ENCODE data around the gene TNRC6C.

The TNRC6C gene

DNA sequence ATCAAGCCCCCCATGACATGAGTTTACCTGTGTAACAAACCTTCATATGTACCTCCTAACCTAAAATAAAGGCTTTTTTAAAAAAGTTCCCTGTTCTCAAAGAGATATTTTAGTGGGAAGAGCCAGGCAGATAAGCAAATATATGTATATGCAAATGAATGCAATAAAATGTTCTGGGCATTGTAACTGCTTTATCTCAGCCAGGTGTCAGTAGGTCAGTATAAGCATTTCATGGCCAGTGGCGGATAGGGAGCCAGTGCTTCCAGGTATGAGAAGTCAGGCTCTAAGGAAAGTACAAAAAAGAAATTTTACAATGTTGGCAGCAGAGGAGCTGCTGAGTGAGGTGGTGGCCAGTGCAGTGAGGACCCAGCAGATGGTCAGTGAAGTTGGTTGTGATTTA lies 53.9 kb downstream of the TNRC6C start:
- DNase-seq = no peak

DNA sequence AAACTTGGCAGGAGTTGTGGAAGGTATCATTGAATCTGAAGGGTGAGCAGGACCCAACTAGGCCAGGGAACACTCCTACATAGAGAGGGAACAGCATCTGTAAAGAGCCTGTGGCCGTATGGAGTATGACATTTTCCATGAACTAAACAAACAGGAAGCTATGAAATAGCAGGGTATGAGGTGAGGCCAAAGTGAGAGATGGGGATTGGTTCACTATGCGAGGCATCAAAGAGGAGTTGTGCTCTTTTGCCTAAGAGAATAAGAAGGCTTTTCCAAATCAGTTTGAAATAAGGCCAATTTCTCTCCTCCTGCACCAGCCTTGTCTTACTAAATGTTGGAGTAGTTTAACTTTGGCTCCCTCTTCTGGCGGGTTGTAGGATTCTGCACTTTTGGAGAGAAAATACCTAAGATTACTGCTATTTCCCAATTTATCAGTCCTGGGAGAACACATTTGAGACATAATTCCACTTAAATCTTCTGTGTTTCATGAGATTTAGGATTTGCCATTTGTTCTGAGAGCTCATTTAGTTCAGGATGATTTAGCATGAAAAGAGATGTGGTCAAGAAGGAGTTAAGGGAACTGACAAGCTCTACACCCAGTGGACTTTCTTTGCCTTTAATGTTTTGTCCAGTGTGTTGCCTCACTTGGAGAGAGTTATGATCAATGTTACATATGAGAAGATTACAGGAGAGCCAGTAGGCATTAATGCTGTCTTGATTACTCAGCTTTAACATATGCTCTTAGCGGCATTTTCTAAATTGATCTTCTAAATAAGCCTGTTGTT lies 55.4 kb downstream of the TNRC6C start:
- peak in 23 of 56 donors; percentile 10 to 63 (median 31) for DNase-seq

DNA sequence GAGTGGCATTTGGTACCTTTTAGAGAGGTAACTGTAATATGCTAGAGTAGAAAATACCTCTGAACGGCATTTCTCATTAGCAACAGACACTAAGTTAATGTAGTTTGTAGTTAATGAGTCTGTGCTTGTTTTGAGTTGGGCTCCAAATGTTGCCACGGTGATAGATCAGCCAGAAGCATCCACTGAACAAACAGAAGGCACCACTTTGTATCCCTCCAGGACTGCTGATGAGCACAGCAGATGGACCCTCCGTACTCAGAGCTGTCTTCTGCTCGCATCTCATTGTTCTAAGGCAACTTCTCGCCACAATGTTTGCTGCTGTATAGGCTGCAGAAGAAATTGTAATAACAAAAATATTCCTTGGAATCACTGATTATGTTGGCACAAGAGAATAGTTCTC lies 56.1 kb downstream of the TNRC6C start:
- no peak for DNase-seq

DNA sequence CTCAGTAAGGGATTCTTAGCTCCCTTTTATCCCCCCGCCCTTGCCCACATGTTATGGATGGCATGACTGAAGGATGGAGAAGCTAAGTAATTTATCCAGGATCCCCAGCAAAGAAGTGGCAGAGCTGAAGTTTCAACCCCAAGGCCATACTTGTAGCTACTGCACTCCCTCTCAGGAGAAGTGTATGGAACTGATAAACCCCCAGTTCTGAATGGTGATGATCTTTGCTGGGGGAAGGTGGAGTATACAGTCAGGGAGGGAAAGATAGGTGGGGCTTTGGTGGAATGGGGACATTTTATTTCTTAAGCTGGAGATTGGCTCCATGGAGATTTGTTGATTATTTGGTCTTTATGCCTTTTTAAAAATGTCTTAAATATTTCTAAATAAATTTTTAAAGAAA lies 58.3 kb downstream of the TNRC6C start:
- no peak for DNase-seq

DNA sequence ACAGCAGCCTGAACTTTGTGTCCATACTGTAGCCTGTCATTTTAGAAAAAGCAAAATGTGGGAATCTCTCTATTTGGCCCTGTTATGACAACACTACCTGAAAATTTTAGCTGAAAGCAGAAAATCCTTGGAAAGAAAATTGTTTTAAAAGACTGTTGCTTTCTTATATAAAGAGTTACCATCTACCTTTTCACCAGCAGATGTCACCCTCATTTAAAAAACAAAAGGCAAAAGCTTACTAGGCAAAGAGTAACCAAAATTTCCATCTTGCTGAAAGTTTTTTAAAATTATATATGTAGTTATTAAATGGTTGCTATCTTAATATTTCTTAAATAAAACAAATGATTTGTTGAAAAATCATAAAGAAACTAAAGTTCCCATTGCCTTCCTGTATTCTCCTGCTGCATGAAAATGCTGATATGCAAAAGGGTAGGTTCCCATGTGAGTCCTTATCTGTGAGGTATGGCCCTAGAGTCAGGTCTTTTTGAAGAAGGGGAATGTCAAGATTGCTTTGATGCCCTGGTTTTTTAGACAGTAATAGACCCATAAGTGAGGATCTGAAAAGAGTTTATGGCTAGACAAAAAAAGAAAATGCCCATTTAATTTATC lies 61.0 kb downstream of the TNRC6C start:
- DNase-seq = no peak

DNA sequence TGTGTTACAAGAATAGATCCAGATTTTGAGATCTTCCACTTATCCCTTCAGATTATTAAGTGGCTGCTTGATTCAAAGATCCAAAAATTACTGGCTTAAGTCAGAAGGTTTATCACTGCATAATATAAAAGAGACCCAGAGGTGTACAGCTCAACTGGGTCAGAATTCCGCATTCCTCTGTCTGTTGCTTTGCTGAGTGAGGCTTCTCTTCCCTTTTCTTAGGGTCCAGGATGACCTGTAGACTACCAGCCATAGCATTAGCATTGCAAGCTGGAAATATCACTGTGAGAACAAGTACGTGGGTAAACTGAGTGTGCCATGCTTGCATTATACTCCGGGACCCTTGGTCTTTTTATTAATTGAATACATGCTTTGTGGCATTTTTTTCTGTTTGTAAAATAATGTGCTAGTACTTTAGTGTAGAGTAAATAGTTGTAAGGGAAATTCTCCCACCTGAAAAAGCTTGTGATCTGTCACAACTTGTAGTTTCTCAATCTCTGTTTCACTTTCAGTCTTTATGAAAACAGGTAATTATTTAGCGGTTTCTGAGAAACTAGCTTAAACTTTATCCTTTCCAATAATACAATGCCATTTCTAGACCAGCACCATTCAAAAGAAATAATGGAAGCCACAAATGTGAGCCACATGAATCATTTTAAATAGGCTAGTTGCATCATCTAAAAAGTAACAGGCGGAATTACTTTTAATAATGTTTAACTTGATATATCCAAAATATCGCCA lies 61.6 kb downstream of the TNRC6C start:
- no peak for DNase-seq

DNA sequence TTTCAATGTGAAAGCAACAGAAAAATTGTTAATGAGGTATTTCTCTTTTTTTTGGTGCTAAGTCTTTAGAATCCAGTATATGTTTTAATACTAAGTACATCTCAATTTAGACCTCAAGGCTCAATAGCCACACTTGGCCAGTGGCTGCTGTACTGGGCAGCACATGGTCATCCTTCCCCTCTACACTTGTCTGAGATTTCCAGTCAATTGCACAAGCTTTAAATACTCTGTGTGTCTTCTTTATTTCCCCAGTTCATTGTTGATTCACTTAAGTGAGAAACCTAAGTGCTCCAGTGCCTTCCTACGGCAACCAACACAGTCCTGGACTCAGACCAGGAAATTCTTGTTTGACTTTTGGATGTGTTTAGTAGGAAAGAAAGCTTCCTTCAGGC lies 62.2 kb downstream of the TNRC6C start:
- no peak for DNase-seq

DNA sequence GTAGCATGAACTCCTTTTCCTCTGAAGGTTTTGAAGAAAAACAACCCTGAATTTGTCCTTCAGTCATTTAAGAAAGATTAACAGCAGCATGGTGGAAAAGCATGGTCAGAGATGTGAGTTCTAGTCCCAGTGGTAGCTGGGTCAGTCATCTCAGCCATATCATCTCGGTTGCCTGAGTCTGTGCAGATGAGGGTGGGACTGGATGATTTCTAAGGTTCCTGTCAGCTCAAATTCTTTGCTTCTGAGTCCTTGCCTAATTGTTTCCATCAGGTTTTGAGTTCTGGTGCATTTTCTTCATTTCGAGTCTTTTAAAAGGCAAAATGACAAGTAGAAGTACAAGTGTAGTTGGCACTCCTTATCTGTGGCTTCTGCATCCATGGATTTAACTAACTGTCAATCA lies 63.9 kb downstream of the TNRC6C start:
- no peak for DNase-seq

DNA sequence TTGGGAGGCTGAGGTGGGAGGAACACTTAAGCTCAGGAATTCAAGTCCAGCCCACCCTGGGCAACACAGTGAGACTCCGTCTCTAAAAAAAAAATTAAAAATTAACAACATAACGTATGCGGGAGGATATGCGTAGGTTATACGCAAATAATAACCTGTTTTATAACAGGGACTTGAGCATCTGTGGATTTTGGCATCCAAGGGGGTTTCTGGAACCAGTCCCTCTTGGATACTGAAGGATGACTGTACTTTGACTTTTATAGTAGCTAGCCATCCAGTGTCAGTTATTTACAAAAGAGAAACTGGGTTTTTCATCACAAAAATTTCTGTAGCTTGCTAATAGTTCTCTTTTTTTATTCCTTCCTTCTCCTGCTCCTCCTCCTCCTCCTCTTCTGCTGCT lies 64.5 kb downstream of the TNRC6C start:
- DNase-seq = no peak

DNA sequence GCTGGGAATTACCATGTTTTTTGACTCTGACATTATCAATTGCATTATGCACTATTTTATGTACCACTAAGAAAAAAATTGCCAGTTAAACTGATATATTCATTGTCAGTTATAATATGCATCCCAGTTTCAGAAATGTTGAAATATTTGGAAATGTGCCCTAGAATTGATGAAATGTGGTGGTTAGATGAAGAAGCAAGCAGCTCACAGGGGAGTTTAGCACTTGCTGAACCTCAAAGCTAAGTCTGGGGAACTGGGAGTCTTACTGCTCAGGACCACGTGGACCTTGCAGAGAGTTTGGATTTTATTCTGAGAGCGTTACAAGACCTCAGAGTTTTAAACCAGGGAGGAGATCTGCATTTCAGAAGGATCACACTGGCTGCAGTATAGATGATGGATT lies 67.9 kb downstream of the TNRC6C start:
- DNase-seq = no peak

DNA sequence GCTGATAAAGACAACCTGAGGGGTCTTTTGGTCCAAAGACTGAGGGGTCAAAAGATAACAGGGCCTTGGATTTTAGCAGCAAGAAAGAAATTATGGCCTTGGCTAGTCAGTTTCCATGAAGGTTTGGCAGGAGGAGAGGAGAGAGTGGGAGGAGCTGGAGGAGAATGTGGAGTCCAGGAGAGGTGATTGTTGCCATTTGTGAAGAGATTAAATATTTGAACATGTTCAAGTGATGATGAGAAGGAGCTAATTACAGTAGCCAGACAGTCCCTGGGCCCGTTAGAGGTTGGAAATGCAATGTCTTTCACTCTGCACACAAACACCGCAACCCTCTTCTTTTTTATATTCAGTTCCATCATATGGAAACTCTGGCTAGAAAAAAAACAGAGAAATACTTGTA lies 68.6 kb downstream of the TNRC6C start:
- DNase-seq = no peak

DNA sequence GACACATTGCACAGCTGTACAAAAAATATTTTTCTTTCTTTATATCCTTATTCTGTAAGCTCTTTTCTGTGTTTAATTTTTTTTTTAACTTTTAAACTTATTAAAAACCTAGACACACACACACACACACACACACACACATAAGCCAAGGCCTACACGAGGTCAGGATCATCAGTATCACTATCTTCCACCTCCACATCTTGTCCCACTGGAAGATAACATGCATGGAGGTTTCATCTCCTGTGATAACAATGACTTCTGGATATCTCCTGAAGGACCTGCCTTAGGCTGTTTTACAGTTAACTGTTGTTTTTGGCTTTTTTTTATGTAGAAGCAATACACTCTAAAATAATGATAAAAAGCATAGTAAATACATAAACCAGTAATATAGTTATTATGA lies 71.2 kb downstream of the TNRC6C start:
- no peak for DNase-seq

DNA sequence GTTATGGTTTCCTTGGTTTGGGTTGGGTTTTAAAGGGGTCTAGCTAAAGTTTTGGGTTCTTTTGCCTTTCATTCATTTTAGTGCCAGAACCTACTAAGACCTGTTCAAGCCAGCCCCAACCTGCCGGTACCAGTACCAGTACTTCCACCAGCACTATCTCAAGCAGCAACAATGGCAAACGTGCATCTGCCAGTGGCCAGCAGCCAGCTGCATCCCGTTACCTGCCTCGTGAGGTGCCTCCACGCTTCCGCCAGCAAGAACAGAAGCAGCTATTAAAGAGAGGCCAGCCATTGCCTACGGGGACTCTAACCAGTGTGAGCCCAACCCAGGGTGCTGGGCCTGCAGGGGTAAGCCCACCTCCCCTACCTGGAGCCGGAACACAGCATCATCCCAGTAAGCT lies 72.9 kb downstream of the TNRC6C start:
- DNase-seq = no peak

DNA sequence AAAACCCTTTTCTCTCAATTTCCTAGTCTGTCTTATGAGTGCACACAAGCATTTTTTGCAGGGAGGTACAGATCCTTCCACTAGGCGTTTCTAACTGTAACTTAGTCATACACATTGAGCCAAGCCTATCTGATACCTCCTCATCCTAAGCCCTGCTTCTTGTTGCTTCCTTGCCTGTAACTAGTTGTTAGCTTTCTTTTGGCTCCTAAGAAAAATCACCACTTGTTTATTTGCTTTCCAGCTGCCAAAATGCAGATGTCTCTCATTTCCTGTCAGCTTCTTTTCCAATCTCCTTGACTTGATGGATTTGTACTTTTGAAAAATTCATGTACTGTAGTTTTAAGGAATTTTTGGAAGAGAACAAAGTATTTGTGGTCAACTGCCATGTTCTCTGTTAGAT lies 73.7 kb downstream of the TNRC6C start:
- DNase-seq = no peak

DNA sequence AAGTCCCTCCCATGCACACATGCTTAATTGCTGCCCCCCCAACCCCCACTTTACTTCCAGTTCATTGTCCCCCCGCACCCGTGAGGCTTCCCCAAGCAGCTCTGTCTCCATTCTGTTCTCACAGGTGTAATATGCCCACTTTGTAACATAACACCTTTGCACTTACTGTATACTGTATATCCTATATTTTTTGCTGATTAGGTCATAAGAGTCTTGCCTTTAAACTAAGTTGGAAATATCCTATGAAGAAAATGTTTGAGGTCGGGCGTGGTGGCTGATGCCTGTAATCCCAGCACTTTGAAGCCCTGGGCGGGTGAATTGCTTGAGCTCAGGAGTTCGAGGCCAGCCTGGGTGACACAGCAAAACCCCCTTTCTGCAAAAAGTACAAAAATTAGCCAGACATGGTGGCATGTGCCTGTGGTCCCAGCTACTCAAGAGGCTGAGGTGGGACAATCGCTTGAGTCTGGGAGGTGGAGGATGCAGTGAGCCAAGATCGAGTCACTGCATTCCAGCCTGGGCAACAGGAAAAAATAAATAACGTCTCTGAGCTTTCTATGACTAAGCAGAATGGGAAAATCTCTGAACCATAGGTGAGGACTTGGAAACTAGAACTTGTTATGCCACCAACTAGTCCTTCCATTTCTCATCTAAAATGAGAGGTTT lies 76.1 kb downstream of the TNRC6C start:
- DNase-seq = no peak

DNA sequence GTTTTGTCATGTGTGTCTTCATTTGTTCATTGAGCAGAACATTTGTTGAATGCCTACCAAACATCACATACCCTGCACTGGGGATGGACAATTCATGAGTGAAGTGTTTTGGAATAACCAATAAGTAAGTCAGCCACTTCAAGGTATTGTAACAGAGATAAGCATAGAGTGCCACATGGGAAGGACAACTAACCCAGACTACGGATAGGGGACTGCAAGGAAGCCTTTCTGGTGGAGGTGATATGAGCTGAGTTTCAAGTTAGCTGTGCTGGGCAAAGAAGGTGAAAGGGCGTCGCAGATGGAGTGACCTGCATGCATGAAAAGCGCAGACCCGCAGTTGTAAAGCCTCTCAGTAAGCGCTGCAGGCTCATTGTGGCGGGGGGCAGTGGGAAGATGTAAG lies 78.8 kb downstream of the TNRC6C start:
- no peak for DNase-seq

DNA sequence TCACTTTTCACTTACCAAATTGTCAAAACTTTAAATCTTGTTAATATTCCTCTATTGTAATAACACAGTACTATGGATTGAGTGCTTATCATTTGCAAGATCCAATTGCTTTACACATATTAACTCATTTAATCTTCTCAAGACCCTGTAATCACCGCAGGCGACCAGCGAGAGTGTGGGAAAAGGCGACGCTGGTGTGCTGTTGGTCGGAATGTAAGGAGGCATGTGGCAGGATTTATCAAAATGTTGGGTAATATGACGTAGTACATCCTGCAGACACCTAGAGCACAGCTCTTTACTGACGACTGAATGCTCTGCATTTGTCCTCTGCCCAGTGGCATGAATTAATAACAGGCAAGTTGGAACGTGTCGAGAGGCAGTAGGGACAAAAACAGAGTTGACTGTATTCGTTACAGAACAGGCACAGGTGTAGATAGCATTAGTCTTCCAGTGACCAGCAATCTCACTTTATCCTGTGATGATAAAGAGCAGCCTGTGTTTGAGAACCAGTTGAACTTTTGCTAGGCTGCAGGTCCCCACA lies 80.3 kb downstream of the TNRC6C start:
- DNase-seq = no peak

DNA sequence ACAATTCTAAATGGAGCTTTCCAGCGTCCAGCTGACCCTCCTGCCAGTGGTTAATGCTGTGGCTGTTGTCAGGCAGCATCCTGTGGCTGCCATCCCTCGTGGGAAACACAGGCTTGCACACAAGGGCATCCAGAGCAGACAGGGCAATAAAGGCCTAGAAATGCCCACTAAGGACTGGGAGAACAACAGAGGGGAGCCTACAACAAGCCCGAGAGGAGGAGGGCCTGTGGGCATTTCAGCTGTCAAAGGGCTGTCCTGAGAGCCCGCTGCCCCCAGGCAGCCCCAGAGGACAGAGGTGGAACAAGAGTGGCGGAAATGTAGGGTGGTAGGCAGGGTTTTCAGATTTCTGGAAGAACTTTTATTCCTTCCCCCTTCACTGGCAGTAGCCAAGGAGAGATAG lies 81.1 kb downstream of the TNRC6C start:
- DNase-seq = peak in 6 of 56 donors; percentile 10 to 29 (median 28)

DNA sequence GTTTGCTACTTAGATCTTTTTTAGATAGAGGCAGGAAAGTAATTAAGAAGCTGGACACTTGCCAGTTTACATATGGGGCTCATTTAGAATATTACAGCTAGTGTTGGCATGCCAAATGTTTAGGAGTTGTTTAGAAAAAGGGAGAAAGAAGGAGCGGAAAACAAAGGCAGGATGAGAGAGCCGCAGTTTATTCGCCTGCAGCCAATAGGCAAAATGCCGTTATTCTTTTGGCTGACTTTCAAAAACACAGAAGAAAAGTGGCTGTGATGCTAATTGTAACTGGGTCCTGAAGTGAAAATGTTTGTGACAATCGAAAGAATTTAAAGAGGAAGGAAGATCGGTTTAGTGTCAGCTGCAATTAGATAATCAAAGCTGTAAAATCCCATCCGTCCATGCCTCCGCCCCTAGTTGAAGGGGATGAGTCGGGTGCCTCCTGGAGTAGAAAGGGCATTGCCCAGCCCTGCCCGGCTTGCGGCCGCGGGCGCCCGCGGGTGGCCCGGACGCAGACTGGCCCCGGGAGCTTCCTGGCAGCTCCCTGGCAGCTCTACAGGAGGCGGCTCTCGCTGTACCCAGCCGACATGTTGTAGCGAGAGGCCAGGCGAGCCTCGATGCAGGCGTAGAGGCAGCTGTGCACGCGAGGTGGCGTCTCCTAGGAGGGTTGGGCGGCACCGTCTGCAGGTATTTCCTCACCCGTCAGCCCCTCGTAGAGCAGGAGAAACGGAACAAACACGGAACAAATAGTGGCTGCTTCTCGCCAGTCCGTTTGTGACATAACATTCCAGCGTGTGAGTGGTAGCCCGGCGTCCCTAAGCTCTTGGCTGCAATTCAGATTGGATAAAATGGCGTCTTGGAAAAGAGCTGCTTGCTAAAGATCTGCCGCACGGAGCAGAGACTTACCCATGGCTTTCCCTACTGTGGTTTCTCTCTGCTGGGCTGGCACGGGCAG lies 82.2 kb downstream of the TNRC6C start:
- DNase-seq = peak in 53 of 56 donors; percentile 20 to 91 (median 72)

DNA sequence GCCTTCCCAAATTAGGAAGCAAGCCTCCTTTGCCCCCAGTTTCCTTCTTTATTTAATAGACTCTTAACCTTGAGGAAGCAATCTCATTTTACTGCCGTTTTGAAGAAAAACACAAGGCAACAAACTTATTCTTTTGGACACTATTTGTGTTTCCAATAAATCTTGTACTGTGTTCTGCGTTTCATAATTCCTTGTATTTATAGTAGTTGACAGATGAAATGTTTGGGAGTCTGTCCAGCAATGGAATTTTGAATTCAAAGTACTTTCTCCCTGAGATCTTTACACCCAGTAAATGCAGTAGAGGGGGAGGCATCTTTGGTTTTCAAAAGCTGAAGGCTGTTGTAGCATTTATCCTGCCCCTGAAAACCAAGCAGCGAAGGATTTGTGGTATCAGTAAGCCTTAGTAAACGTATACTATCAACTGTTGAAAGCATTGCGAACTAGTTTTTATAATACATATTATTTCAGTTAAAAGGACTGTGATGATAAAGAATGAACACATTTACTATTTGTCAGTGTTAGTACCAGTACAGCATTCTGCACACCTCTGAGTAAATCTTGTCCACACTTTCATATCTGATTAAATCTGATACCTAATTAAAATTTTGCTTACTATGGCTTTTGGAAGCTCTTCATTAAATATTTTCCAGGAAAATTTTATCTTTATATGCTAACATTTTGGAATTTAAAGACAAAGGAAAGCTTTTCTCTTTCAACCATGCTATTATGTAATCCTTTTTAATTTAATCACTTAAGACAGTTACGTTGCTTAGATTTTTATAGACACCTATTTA lies 83.1 kb downstream of the TNRC6C start:
- DNase-seq = no peak
